Lower leg skin (tissue), 3 donors: Measurements from ENCODE around the gene CCDC66.

Experiments
- CTCF ChIP-seq, 3 donors: fragments of 450-650 bp; IDR thresholded peaks; one replicate each; pipeline ENCODE4 v1.5.1; 2016; ENCODE audit warnings: antibody characterized with exemption in 3 of 3, mild to moderate bottlenecking in 3 of 3, moderate library complexity in 2 of 3
- POLR2A ChIP-seq, 2 donors: fragments of 450-650 bp; IDR thresholded peaks; one replicate each; pipeline ENCODE4 v1.6.1; 2016 to 2017; ENCODE audit warnings: antibody characterized with exemption in 2 of 2, mild to moderate bottlenecking in 1 of 2, moderate library complexity in 1 of 2

- TF ChIP-seq CTCF (IDR thresholded peaks at IDR 0.05) (no peak), POLR2A (IDR thresholded peaks at IDR 0.05) (no peak)
Measured at GRCh38 chr3:56624725-56625124, 67.8 kb downstream of the CCDC66 start.
